HEK293 (cell line): ENCODE measurements around the gene DNAH12.

Source experiments
- CTCF ChIA-PET: fragments of 350-600 bp; formaldehyde crosslinking; extraction: SDS; loops from one replicate; lab custom pipeline; 2021; ENCODE audit warnings: antibody characterized with exemption; lab: Yijun Ruan, JAX
- POLR2A ChIA-PET: fragments of 300-600 bp; formaldehyde crosslinking; extraction: SDS; loops from one replicate; lab custom pipeline; 2020; ENCODE audit warnings: antibody characterized with exemption, inconsistent platforms; lab: Yijun Ruan, JAX
- H3K27ac ChIP-seq: fragments of 200-500 bp; sonication (Bioruptor generic); 2 replicates; pipeline ENCODE4 v1.5.1; 2014; ENCODE audit warnings: low read depth, low read length, control low read depth, inconsistent platforms; ENCODE audit errors: extremely low read depth
- H3K36me3 ChIP-seq, 2 experiments: fragments of 200-500 bp in 1 of 2; sonication (Bioruptor generic) in 1 of 2; 1 replicate in 1 of 2; 2 replicates in 1 of 2; pipeline ENCODE4 v1.5.1; 2014 to 2017; ENCODE audit warnings: inconsistent platforms in 2 of 2, low read length in 2 of 2; ENCODE audit not compliant: control insufficient read depth in 2 of 2, insufficient read depth in 1 of 2
- H3K4me1 ChIP-seq: fragments of 200-500 bp; sonication (Bioruptor generic); 2 replicates; pipeline ENCODE4 v1.5.1; 2014; ENCODE audit warnings: mild to moderate bottlenecking, low read length, inconsistent platforms; ENCODE audit not compliant: control insufficient read depth, insufficient read depth
- H3K4me3 ChIP-seq: 2 replicates; pipeline ENCODE4 v1.5.1; 2011; ENCODE audit warnings: low read depth, mild to moderate bottlenecking, control low read depth, low read length, moderate library complexity
- H3K9me3 ChIP-seq: fragments of 200-500 bp; sonication (Bioruptor generic); 2 replicates; pipeline ENCODE4 v1.5.1; 2014; ENCODE audit warnings: low read depth, low read length, inconsistent platforms; ENCODE audit not compliant: control insufficient read depth, insufficient read depth
- ATF2 ChIP-seq: fragments of 450-650 bp; formaldehyde crosslinking; IDR thresholded peaks from 2 replicates; pipeline ENCODE4 v1.5.1; 2016; ENCODE audit warnings: missing biosample characterization, missing genetic modification characterization, low read depth
- KLF7 ChIP-seq: fragments of 450-650 bp; formaldehyde crosslinking; IDR thresholded peaks from 2 replicates; pipeline ENCODE4 v1.5.1; 2016; ENCODE audit warnings: missing biosample characterization, missing genetic modification characterization, borderline replicate concordance
- KLF8 ChIP-seq: fragments of 450-650 bp; formaldehyde crosslinking; IDR thresholded peaks from 2 replicates; pipeline ENCODE4 v1.5.1; 2016; ENCODE audit warnings: missing biosample characterization, missing genetic modification characterization
- MZF1 ChIP-seq: fragments of 450-650 bp; formaldehyde crosslinking; IDR thresholded peaks from 2 replicates; pipeline ENCODE4 v1.5.1; 2017; ENCODE audit warnings: missing biosample characterization, missing genetic modification characterization, borderline replicate concordance
- PBX3 ChIP-seq: sonication (generic); formaldehyde crosslinking; IDR thresholded peaks from 2 replicates; pipeline ENCODE4 v1.8.1; 2022; ENCODE audit warnings: mild to moderate bottlenecking, moderate library complexity, missing genetic modification reagents
- ZBTB10 ChIP-seq: fragments of 450-650 bp; formaldehyde crosslinking; IDR thresholded peaks from 2 replicates; pipeline ENCODE4 v1.5.1; 2016; ENCODE audit warnings: missing biosample characterization, missing genetic modification characterization
- ZFP37 ChIP-seq: fragments of 450-650 bp; formaldehyde crosslinking; IDR thresholded peaks from 2 replicates; pipeline ENCODE4 v1.5.1; 2016; ENCODE audit warnings: missing biosample characterization, missing genetic modification characterization
- ZFP69B ChIP-seq: fragments of 450-650 bp; formaldehyde crosslinking; IDR thresholded peaks from 2 replicates; pipeline ENCODE4 v1.5.1; 2016; ENCODE audit warnings: missing biosample characterization, missing genetic modification characterization
- ZNF184 ChIP-seq: fragments of 450-650 bp; IDR thresholded peaks from 2 replicates; pipeline ENCODE4 v1.5.1; 2018; ENCODE audit warnings: missing biosample characterization, mild to moderate bottlenecking, missing genetic modification characterization
- ZNF433 ChIP-seq: fragments of 450-650 bp; formaldehyde crosslinking; IDR thresholded peaks from 2 replicates; pipeline ENCODE4 v1.5.1; 2016; ENCODE audit warnings: missing biosample characterization, missing genetic modification characterization, low read depth
- ZNF473 ChIP-seq: fragments of 450-650 bp; formaldehyde crosslinking; IDR thresholded peaks from 2 replicates; pipeline ENCODE4 v1.5.1; 2017; ENCODE audit warnings: missing biosample characterization, missing genetic modification characterization
- ZNF488 ChIP-seq: fragments of 450-650 bp; formaldehyde crosslinking; IDR thresholded peaks from 2 replicates; pipeline ENCODE4 v1.5.1; 2016; ENCODE audit warnings: missing biosample characterization, missing genetic modification characterization
- ZNF530 ChIP-seq: fragments of 450-650 bp; formaldehyde crosslinking; IDR thresholded peaks from 2 replicates; pipeline ENCODE4 v1.5.1; 2016; ENCODE audit warnings: low read depth, missing biosample characterization, missing genetic modification characterization
- ZNF621 ChIP-seq: fragments of 450-650 bp; formaldehyde crosslinking; IDR thresholded peaks from 2 replicates; pipeline ENCODE4 v1.5.1; 2017; ENCODE audit warnings: missing biosample characterization, missing genetic modification characterization
- ZNF664 ChIP-seq: fragments of 450-650 bp; formaldehyde crosslinking; IDR thresholded peaks from 2 replicates; pipeline ENCODE4 v1.5.1; 2016; ENCODE audit warnings: missing biosample characterization, missing genetic modification characterization
- TF ChIP-seq, protein P1 (sequence below): fragments of 450-650 bp; formaldehyde crosslinking; IDR thresholded peaks from 2 replicates; pipeline ENCODE4 v1.5.1; 2016; ENCODE audit warnings: missing biosample characterization, missing genetic modification characterization
- TF ChIP-seq, protein P2 (sequence below): fragments of 450-650 bp; formaldehyde crosslinking; IDR thresholded peaks from 2 replicates; pipeline ENCODE4 v1.5.1; 2016; ENCODE audit warnings: missing biosample characterization, missing genetic modification characterization, borderline replicate concordance
- TF ChIP-seq, protein P3 (sequence below): fragments of 450-650 bp; formaldehyde crosslinking; IDR thresholded peaks from 2 replicates; pipeline ENCODE4 v1.5.1; 2016; ENCODE audit warnings: missing biosample characterization, missing genetic modification characterization

DNAH12 gene

GRCh38 chr3:57283334-57283733, 260.8 kb downstream of the DNAH12 start:
- Histone ChIP-seq H3K9me3 (no peaks in the 10 kb centered on the region), H3K27ac (no peak overlapping the region), H3K4me3 (no peak overlapping the region), H3K36me3 (peaks cover 0 to 4% of the 10 kb centered on the region in 2 experiments; a peak in 2 of 3 replicates), H3K4me1 (no peaks in the 10 kb centered on the region)
- ChIA-PET POLR2A (no interaction called here), CTCF (no interaction called here)
- TF ChIP-seq ATF2 (tag by site-specific recombination) (no peak), ZNF184 (tag by site-specific recombination) (no peak), ZNF433 (no peak), ZNF664 (tag by site-specific recombination) (no peak), PBX3 (CRISPR knock-in tag) (no peak), ZNF621 (no peak), MZF1 (no peak), ZFP37 (tag by site-specific recombination) (no peak), ZNF530 (tag by site-specific recombination) (no peak), ZBTB10 (tag by site-specific recombination) (no peak), KLF8 (tag by site-specific recombination) (no peak)
- TF ChIP-seq, protein P1, sequence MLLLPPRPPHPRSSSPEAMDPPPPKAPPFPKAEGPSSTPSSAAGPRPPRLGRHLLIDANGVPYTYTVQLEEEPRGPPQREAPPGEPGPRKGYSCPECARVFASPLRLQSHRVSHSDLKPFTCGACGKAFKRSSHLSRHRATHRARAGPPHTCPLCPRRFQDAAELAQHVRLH (tag by site-specific recombination) = no peak
- TF ChIP-seq, protein P2, sequence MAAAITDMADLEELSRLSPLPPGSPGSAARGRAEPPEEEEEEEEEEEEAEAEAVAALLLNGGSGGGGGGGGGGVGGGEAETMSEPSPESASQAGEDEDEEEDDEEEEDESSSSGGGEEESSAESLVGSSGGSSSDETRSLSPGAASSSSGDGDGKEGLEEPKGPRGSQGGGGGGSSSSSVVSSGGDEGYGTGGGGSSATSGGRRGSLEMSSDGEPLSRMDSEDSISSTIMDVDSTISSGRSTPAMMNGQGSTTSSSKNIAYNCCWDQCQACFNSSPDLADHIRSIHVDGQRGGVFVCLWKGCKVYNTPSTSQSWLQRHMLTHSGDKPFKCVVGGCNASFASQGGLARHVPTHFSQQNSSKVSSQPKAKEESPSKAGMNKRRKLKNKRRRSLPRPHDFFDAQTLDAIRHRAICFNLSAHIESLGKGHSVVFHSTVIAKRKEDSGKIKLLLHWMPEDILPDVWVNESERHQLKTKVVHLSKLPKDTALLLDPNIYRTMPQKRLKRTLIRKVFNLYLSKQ (tag by site-specific recombination) = no peak
- TF ChIP-seq, protein P3, sequence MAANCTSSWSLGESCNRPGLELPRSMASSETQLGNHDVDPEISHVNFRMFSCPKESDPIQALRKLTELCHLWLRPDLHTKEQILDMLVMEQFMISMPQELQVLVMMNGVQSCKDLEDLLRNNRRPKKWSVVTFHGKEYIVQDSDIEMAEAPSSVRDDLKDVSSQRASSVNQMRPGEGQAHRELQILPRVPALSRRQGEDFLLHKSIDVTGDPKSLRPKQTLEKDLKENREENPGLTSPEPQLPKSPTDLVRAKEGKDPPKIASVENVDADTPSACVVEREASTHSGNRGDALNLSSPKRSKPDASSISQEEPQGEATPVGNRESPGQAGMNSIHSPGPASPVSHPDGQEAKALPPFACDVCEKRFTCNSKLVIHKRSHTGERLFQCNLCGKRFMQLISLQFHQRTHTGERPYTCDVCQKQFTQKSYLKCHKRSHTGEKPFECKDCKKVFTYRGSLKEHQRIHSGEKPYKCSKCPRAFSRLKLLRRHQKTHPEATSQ (tag by site-specific recombination) = no peak

DNA sequence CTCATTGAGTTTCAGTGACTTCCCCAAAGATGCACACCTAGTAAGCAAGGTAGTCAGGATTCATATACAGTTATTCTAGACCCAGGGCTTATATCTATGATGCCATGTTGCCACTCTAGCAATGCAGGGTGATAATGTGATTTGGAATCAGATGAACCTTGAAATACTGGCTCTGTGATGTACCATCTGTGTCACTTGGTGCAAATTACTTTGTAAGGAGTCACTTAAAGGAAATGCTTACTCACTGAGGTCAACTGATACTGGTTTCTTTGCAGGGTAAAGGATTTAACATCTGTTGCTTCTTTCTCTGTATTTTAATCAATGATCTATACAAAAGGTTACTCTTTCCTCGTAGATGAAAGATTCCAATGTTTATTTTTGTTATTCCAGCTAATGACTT, 262.4 kb downstream of the DNAH12 start:
- no peaks in the 10 kb centered on the region for H3K9me3 ChIP-seq
- no peak overlapping the region for H3K27ac ChIP-seq
- H3K4me3 ChIP-seq = no peak overlapping the region
- peaks cover 0 to 7% of the 10 kb centered on the region in 2 experiments; a peak in 2 of 3 replicates for H3K36me3 ChIP-seq
- CTCF ChIA-PET = no interaction called here
- TF ChIP-seq ZFP69B (no peak), ZNF664 (tag by site-specific recombination) (no peak), KLF7 (tag by site-specific recombination) (no peak), ZNF488 (tag by site-specific recombination) (no peak), ZNF473 (tag by site-specific recombination) (no peak)
- no peaks in the 10 kb centered on the region for H3K4me1 ChIP-seq
- POLR2A ChIA-PET = no interaction called here
